ENCODE results near the gene METTL25B. TPM values are rescaled to one million over a fixed set of nuclear protein-coding genes. Genes with fewer than 3 reads are reported as not detected.

METTL25B gene
- total and polyA plus RNA-seq, 2 donors (not counting 3 experiments of a cell fraction or from before 2014, with no cell fraction given): 12.8 to 15.0 TPM

DNA sequence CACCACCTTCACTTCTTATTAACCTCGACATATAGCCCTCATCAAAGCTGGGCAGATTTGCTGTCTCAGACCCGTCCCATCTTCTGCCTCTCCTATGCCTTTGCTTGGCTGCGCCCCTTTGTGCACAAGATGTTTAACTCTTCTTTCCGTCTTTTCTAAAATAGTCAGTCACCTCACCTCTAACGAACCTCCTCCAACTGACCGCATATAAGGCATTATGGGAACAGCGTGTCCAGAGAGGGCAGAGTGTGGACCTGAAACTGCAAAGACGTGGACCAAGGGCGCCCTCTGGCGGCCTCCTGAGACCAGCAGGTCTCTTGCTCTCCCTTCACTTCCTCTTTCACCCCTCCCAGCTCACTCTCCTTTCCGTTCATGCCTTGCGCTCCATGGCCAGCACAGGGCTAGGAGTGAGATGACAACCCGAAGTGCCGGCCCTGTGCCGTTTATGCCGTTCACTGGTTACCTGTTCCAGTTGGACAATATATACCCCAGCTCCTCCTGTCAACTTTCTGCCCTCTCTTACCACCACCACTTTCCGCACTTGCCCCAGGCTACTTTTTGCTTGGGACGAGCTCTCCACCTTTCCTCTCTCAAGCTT is 2.5 kb upstream of the METTL25B start:
- dilution Hi-C loops (cut with MboI; ENCODE audit: extremely low pct_ligation_motif_present, low sequenced_read_pairs): no loop called here
- Histone ChIP-seq H3K4me3 (replicated peaks in 1 of 3; ENCODE audit: insufficient read depth in 1 of 3, low read depth in 1 of 3, low read length in 3 of 3) (peak overlapping the region; percentile 3 to 79 (median 18)), H3K79me2 (ENCODE audit: control insufficient read depth, insufficient read depth, low read length) (peaks cover 55% of the 10 kb centered on the region), H3K27me3 (ENCODE audit: control insufficient read depth in 2 of 2, insufficient read depth in 2 of 2, low read length in 2 of 2) (no peaks in the 10 kb centered on the region), H3K4me2 (ENCODE audit: insufficient read depth, low read length) (peak overlapping the region; percentile 89), H3K4me1 (ENCODE audit: control insufficient read depth, extremely low read depth, insufficient read depth, low read length) (peaks cover 32% of the 10 kb centered on the region), H3K36me3 (ENCODE audit: control insufficient read depth in 2 of 2, extremely low read depth in 1 of 2, insufficient read depth in 2 of 2, low read length in 2 of 2) (peaks cover 10 to 23% of the 10 kb centered on the region in 2 experiments), H3K9me3 (replicated peaks; ENCODE audit: control insufficient read depth, insufficient read depth, low read length) (no peaks in the 10 kb centered on the region), H2AFZ (ENCODE audit: low read depth, low read length) (no peak overlapping the region), H3K9ac (replicated peaks; ENCODE audit: extremely low read depth, insufficient read depth, low read length) (peak overlapping the region; percentile 25), H4K20me1 (replicated peaks; ENCODE audit: control insufficient read depth, extremely low read depth, insufficient read depth, low read length) (peaks cover 7% of the 10 kb centered on the region), H3K9me1 (replicated peaks; ENCODE audit: control insufficient read depth, extremely low read depth, insufficient read depth, low read length) (no peaks in the 10 kb centered on the region), H3K27ac (ENCODE audit: insufficient read depth, low read depth, low read length) (no peak overlapping the region)
- DNase-seq (ENCODE audit: low read depth, low spot score) (peak; percentile 86), FAIRE-seq (peak; percentile 93)
- POLR2A ChIA-PET: interaction anchor here (0.5 to 1.7 kb wide), 4 partner anchors 36 to 165 kb away, joined by 3 to 6 read pairs (median 4); no protein-coding TSS in a partner anchor
- intact Hi-C loops (cut with micrococcal nuclease): loop anchor here (1.0 kb wide), 8 partner anchors 19 to 202 kb away; partner anchors contain the start of gene NTRK1
- CTCF ChIA-PET: interaction anchor here (0.6 to 5.3 kb wide), 71 partner anchors 7 to 202 kb away, joined by 3 to 546 read pairs (median 6); partner anchors contain the start of genes CRABP2, HDGF, INSRR and LRRC71
- TF ChIP-seq MYC (IDR thresholded peaks at IDR 0.05; ENCODE audit: low read depth, low read length) (peak; percentile 20), FOS (IDR thresholded peaks at IDR 0.05; ENCODE audit: borderline replicate concordance, insufficient read depth, low read length) (no peak), POLR2A (IDR thresholded peaks at IDR 0.05; ENCODE audit: low read depth, low read length) (no peak), GATA2 (IDR thresholded peaks at IDR 0.05; ENCODE audit: insufficient read depth, insufficient read length, low read depth, low read length) (no peak), JUN (IDR thresholded peaks at IDR 0.05; ENCODE audit: borderline replicate concordance, insufficient read depth, insufficient read length, low read depth) (no peak), EZH2 (IDR thresholded peaks at IDR 0.05; ENCODE audit: borderline replicate concordance, low read depth, low read length, severe bottlenecking) (no peak), POLR2AphosphoS5 (IDR thresholded peaks at IDR 0.05; ENCODE audit: insufficient read depth, low read depth, low read length) (peak; percentile 32)
- TF ChIP-seq, protein P1, sequence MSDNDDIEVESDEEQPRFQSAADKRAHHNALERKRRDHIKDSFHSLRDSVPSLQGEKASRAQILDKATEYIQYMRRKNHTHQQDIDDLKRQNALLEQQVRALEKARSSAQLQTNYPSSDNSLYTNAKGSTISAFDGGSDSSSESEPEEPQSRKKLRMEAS (IDR thresholded peaks at IDR 0.05; ENCODE audit: insufficient read depth, insufficient read length): no peak
- TF ChIP-seq, protein P2, sequence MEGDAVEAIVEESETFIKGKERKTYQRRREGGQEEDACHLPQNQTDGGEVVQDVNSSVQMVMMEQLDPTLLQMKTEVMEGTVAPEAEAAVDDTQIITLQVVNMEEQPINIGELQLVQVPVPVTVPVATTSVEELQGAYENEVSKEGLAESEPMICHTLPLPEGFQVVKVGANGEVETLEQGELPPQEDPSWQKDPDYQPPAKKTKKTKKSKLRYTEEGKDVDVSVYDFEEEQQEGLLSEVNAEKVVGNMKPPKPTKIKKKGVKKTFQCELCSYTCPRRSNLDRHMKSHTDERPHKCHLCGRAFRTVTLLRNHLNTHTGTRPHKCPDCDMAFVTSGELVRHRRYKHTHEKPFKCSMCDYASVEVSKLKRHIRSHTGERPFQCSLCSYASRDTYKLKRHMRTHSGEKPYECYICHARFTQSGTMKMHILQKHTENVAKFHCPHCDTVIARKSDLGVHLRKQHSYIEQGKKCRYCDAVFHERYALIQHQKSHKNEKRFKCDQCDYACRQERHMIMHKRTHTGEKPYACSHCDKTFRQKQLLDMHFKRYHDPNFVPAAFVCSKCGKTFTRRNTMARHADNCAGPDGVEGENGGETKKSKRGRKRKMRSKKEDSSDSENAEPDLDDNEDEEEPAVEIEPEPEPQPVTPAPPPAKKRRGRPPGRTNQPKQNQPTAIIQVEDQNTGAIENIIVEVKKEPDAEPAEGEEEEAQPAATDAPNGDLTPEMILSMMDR (IDR thresholded peaks at IDR 0.05; ENCODE audit: extremely low read depth in 1 of 2, insufficient read depth in 1 of 2, low read depth in 1 of 2, low read length in 2 of 2): peak; percentile 98 to 99
- BruUV-seq (replicated peaks): no TSS peak

Measured in endothelial cell of umbilical vein (primary cell).